Right renal cortex interstitium (tissue), 3 donors: Measurements from ENCODE around the gene FRRS1. TPM values are rescaled to one million over a fixed set of nuclear protein-coding genes. Genes with fewer than 3 reads are reported as not detected.

ENCODE experiments used
- DNase-seq, 3 donors: peaks; one replicate each; pipeline ENCODE4 v3.0.0-alpha.2; 2013; ENCODE audit warnings: low read depth in 3 of 3, low spot score in 2 of 3
- polyA plus RNA-seq, 3 donors: library from polyadenylated mRNA; unstranded; fragments of 120-200 nt; gene quantifications; one replicate each; pipeline ENCODE4 v1.2.1, GENCODE V29; 2013; ENCODE audit not compliant: insufficient read length in 3 of 3

FRRS1 gene
- polyA plus RNA-seq, 3 donors, result 8.4 to 11.5 (median 9.0) TPM

- no peak for DNase-seq
These were observed 84.9 kb downstream of the FRRS1 start for GRCh38 chr1:99681583-99681982.

- no peak for DNase-seq
These were observed 86.2 kb downstream of the FRRS1 start for GRCh38 chr1:99680270-99680669.

GRCh38 chr1:99677416-99677815, 89.0 kb downstream of the FRRS1 start:
- no peak for DNase-seq

- no peak for DNase-seq
These were observed 89.6 kb downstream of the FRRS1 start for GRCh38 chr1:99676876-99677275.

GRCh38 chr1:99675994-99676393, 90.4 kb downstream of the FRRS1 start:
- DNase-seq, result no peak

GRCh38 chr1:99675292-99675691, 91.1 kb downstream of the FRRS1 start:
- DNase-seq, result no peak

- no peak for DNase-seq
These were observed 92.0 kb downstream of the FRRS1 start for GRCh38 chr1:99674115-99675064.

GRCh38 chr1:99673315-99673714, 93.1 kb downstream of the FRRS1 start:
- no peak for DNase-seq

GRCh38 chr1:99672530-99673213, 93.8 kb downstream of the FRRS1 start:
- DNase-seq, result no peak

- no peak for DNase-seq
These were observed 94.4 kb downstream of the FRRS1 start for GRCh38 chr1:99672038-99672437.

- no peak for DNase-seq
These were observed 95.9 kb downstream of the FRRS1 start for GRCh38 chr1:99670583-99670982.

GRCh38 chr1:99669821-99670220, 96.6 kb downstream of the FRRS1 start:
- DNase-seq, result no peak

- DNase-seq, result no peak
These were observed 97.1 kb downstream of the FRRS1 start for GRCh38 chr1:99669376-99669775.

- DNase-seq, result no peak
These were observed 101.2 kb downstream of the FRRS1 start for GRCh38 chr1:99665212-99665611.

- no peak for DNase-seq
These were observed 102.9 kb downstream of the FRRS1 start for GRCh38 chr1:99663501-99663900.

- DNase-seq, result no peak
These were observed 103.8 kb downstream of the FRRS1 start for GRCh38 chr1:99662539-99663080.

- no peak for DNase-seq
These were observed 104.7 kb downstream of the FRRS1 start for GRCh38 chr1:99661780-99662179.

- DNase-seq, result no peak
These were observed 105.9 kb downstream of the FRRS1 start for GRCh38 chr1:99660496-99660895.

- DNase-seq, result no peak
These were observed 106.7 kb downstream of the FRRS1 start for GRCh38 chr1:99659755-99660210.
